B cell (primary cell): ENCODE results near the gene CFHR1.

Source experiments
- CTCF ChIP-seq: fragments of 200-600 bp; IDR thresholded peaks from one replicate; pipeline ENCODE4 v1.8.0; 2022; ENCODE audit warnings: antibody characterized with exemption, mild to moderate bottlenecking
- EZH2 ChIP-seq: IDR thresholded peaks from 2 replicates; pipeline ENCODE4 v1.6.1; 2012; ENCODE audit warnings: borderline replicate concordance, low read depth, mild to moderate bottlenecking, moderate library complexity, low read length; ENCODE audit not compliant: insufficient read depth, poor library complexity, severe bottlenecking

GRCh38 chr1:196866974-196867373 lies 47.4 kb downstream of the CFHR1 start:
- TF ChIP-seq CTCF (no peak), EZH2 (no peak)
